Fibroblast of pulmonary artery (primary cell): ENCODE measurements around the gene HMX2.

Experiments
- DNase-seq: peaks from one replicate; pipeline ENCODE4 v3.0.0-alpha.2; 2010; ENCODE audit warnings: low read depth
- H3K4me3 ChIP-seq: replicated peaks from 2 replicates; pipeline ENCODE4 v1.5.1; 2011; ENCODE audit warnings: low read depth, mild to moderate bottlenecking, control low read depth, low read length, moderate library complexity
- TF ChIP-seq, protein P1 (sequence below): IDR thresholded peaks from 2 replicates; pipeline ENCODE4 v1.5.1; 2011; ENCODE audit warnings: mild to moderate bottlenecking, control low read depth, low read length, inconsistent platforms; ENCODE audit errors: missing control alignments

Gene HMX2

DNA sequence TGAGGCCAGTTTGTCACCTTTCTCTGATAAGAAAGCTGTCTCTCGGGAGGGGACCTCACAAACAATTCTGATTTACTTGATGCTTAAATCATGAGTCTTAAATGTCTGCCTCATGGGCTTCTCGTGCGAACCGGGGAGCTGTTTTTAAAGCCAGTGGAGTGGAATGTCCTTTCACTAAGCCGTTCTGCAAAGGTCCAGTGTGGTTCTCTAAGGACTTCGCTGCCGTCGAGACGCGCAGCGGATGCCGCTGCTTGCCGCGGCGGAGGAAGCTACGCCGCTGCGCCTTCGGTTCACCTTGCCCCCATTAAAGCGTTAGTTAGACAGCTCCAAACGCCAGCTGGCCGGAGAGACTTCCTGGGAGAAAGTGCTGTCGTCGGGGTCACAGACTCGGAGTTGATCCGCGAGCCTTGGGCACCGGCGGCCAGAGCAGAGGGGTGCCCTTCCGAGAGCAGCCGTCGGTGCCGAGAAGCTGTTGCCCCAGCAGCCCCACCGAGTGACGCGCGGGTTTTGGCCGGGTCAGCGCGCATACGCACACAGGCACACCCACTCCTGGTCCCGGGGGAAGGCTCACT is 13.5 kb upstream of the HMX2 start:
- TF ChIP-seq, protein P1, sequence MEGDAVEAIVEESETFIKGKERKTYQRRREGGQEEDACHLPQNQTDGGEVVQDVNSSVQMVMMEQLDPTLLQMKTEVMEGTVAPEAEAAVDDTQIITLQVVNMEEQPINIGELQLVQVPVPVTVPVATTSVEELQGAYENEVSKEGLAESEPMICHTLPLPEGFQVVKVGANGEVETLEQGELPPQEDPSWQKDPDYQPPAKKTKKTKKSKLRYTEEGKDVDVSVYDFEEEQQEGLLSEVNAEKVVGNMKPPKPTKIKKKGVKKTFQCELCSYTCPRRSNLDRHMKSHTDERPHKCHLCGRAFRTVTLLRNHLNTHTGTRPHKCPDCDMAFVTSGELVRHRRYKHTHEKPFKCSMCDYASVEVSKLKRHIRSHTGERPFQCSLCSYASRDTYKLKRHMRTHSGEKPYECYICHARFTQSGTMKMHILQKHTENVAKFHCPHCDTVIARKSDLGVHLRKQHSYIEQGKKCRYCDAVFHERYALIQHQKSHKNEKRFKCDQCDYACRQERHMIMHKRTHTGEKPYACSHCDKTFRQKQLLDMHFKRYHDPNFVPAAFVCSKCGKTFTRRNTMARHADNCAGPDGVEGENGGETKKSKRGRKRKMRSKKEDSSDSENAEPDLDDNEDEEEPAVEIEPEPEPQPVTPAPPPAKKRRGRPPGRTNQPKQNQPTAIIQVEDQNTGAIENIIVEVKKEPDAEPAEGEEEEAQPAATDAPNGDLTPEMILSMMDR, result no peak
- DNase-seq, result no peak
- no peak overlapping the region for H3K4me3 ChIP-seq

DNA sequence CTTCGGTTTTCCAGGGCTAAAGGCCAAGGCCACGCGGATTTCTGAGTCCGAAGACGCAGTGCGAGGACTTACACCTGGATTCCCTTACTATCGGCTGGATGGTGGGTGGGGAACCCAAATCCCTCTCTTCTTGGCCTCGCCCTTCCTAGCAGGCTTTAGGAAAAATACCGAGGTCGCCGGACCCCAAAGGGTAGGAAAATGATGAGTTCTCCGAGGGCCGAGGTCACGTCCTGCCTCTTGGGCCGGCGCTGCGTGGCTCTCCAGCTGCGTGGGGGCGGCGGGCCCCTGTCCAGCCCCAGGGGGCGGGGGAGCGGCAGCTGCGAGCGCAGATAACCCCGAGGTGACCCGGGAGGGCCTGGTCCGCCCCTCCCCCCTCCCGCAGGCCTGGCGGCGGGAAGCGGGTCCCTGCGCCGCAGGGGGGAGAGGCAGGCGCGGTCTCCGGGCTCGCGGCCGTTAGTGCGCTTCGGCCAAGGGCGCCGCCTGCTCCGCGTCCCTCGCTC is 13.0 kb upstream of the HMX2 start:
- no peak for DNase-seq
- peak overlapping the region; percentile 12 for H3K4me3 ChIP-seq

DNA sequence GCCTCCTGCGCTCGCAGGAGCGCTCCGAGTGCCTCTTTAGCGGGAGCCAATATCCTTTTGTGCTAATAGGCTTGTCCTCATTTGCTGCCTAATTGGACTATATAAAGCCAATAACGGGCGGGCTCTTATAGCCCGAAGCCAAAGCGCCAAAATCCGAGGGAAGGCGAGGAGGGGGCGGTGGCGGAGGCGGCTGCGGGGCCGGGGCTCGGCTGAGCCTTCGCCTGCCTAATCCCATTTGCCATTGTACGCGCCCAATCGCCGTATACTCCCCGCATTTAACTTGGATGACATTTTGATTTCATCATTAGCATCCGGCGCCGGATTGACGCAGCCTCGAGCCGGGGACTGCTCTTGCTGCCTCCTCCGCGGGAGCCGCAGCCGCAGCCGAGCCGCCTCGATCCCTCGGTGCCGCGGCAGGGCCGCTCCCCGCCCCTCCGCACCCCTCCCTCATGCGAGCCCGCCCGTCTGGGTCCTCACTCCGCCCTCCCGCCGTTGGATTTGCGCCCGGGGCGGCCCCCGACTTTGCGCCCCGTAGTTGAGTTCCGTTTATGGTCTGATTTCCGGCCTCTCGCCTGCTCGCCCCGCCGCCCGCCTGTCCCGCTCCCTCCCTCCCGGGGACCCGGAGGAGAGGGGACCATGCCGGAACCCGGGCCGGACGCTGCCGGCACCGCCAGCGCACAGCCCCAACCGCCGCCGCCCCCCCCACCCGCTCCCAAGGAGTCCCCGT is 12.4 kb upstream of the HMX2 start, which contains the start of gene HMX3:
Gene HMX3, plus strand, starts transcription at position 556 of the 727 bp plus-strand sequence. Its CDS starts 81 bp downstream, at position 637.
- H3K4me3 ChIP-seq, result peak within 1 kb of the TSS; percentile 22
- DNase-seq, result peak; percentile 55
- TF ChIP-seq, protein P1, result no peak

More for the DNA sequence above, 13.0 kb upstream of the HMX2 start:
- TF ChIP-seq, protein P1, result no peak

DNA sequence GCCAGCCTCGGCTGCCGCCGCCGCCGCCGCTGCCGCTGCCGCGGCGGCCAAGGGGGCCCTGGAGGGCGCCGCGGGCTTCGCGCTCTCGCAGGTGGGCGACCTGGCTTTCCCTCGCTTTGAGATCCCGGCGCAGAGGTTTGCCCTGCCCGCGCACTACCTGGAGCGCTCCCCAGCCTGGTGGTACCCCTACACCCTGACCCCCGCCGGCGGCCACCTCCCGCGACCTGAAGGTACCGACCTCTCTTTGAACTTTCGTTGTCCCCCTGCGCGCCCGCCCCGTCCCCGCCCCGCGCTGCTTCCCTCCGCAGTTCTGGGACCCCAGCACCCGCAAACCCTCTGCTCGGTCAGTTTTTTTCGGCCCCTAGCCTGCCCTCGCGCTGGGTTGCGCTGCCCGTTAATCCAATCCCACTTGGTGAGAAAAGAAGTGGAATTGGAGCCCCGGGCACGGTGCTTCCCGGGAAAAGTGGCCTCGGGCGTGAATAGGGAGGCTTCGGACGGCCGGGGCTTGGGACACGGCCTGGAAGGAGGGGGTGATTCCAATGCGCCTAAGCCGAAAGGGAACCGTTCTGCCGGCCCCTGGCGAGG is 11.6 kb upstream of the HMX2 start:
- H3K4me3 ChIP-seq, result no peak overlapping the region
- DNase-seq, result no peak
- TF ChIP-seq, protein P1, result no peak

DNA sequence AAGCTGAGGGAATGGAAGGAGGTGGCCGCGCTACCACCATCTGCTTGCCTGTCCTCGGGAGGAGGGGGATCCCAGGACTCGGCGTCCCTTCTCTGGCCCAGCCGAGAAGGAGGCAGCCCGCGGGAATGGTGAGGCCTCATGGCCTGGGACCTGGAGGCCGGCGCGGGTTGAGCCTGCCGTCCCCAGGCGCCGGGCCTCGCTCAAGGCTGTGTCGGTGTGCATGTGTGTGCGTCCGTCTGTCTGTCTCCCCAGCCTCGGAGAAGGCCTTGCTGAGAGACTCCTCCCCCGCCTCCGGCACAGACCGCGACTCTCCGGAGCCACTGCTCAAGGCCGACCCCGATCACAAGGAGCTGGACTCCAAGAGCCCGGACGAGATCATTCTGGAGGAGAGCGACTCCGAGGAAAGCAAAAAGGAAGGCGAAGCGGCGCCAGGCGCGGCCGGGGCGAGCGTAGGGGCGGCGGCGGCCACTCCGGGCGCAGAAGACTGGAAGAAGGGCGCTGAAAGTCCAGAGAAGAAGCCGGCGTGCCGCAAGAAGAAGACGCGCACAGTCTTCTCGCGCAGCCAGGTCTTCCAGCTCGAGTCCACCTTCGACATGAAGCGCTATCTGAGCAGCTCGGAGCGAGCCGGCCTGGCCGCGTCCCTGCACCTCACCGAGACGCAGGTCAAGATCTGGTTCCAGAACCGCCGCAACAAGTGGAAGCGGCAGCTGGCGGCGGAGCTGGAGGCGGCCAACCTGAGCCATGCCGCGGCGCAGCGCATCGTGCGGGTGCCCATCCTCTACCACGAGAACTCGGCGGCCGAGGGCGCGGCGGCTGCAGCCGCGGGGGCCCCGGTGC is 10.9 kb upstream of the HMX2 start:
- peak; percentile 19 for DNase-seq

DNA sequence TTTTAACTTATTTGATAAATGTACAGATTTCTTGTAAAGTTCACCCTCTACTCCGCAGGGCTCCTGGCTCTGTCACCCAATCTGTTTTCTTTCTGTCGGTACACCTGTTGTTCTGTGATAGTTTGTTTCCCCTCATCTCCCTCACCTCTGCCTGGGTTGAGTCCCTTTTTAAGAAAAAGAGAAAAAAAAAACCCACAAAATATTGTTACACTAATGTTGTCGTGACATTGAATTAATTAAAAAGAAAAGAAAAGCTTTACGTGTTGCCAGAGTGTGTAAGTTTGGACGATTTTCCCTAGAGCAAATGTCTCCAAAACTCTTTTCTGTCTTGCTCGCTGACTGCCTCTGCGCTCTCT is 8.8 kb upstream of the HMX2 start:
- TF ChIP-seq, protein P1, result no peak
- no peak overlapping the region for H3K4me3 ChIP-seq
- no peak for DNase-seq

More for the DNA sequence above, 10.9 kb upstream of the HMX2 start:
- TF ChIP-seq, protein P1, result no peak
- no peak overlapping the region for H3K4me3 ChIP-seq
